Liver (tissue), 3 donors: ENCODE data around the gene CCM2.

Experiments used
- EGR1 ChIP-seq, 2 donors: IDR thresholded peaks; 2 replicates each; pipeline ENCODE4 v1.6.1; 2016 to 2018; ENCODE audit warnings: antibody characterized with exemption in 2 of 2, low read depth in 2 of 2
- FOXA1 ChIP-seq: IDR thresholded peaks from 2 replicates; pipeline ENCODE4 v1.6.1; 2016; ENCODE audit warnings: antibody characterized with exemption
- FOXA2 ChIP-seq: IDR thresholded peaks from 2 replicates; pipeline ENCODE4 v1.6.1; 2016; ENCODE audit warnings: antibody characterized with exemption
- GABPA ChIP-seq, 2 donors: IDR thresholded peaks in 1 of 2; conservative IDR thresholded peaks in 1 of 2; 2 replicates each; pipeline ENCODE4 v1.6.1; 2016; ENCODE audit warnings: antibody characterized with exemption in 2 of 2, mild to moderate bottlenecking in 1 of 2, moderate library complexity in 1 of 2
- RAD21 ChIP-seq, 2 donors: IDR thresholded peaks; 2 replicates each; pipeline ENCODE4 v1.6.1; 2016; ENCODE audit warnings: antibody characterized with exemption in 2 of 2, mild to moderate bottlenecking in 2 of 2
- RXRA ChIP-seq, 2 donors: IDR thresholded peaks; 2 replicates each; pipeline ENCODE4 v1.6.1; 2017 to 2018; ENCODE audit warnings: antibody characterized with exemption in 2 of 2, mild to moderate bottlenecking in 1 of 2
- SP1 ChIP-seq: IDR thresholded peaks from 2 replicates; pipeline ENCODE4 v1.6.1; 2018; ENCODE audit warnings: antibody characterized with exemption, mild to moderate bottlenecking
- TF ChIP-seq, protein P1 (sequence below): fragments of 150-350 bp; IDR thresholded peaks from 2 replicates; pipeline ENCODE4 v1.5.1; 2017; ENCODE audit warnings: improper control_type of control experiment, low read depth, low read length; ENCODE audit not compliant: missing input control
- TF ChIP-seq, protein P2 (sequence below): IDR thresholded peaks from 2 replicates; pipeline ENCODE4 v1.6.1; 2016; ENCODE audit warnings: antibody characterized with exemption
- TF ChIP-seq, protein P3 (sequence below): IDR thresholded peaks from 2 replicates; pipeline ENCODE4 v1.6.1; 2016; ENCODE audit warnings: antibody characterized with exemption
- TF ChIP-seq, protein P4 (sequence below): IDR thresholded peaks from 2 replicates; pipeline ENCODE4 v1.6.1; 2016; ENCODE audit warnings: antibody characterized with exemption
- donor health status: healthy.
- donor health status: healthy.

DNA sequence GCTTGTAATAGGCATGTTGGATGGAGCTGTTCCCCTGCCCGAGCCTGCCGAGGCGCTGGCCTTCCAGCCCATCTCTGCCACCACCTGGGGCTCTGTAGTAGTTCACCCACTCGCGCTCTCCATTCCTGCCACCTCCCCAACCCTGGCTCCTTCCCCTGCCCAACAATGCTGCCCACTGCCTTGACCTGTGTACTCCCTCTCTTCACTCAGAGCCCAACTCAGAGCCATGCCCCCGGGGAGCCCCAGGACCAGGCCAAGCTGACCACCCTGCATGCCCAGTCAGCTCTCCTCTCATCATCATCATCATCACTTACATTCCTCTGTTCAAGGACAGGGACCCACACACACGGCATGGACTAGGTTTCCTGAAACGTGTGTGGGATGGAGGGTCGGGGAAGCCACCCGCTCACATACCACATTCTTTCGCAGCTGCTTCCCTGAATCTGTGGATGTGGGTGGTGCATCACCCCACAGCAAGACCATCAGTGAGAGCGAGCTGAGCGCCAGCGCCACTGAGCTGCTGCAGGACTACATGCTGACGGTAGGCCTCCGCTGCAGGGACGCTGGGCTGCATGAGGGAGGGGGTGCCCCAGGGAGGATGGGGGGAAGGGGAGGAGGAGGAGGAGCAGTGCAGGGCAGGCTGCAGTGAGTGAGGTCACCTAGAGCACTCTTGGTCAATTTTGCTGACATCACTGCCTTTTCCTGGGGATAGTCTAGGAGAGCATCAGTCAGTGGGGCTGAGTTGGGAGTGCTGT lies 73.2 kb downstream of the CCM2 start:
- TF ChIP-seq, protein P1, sequence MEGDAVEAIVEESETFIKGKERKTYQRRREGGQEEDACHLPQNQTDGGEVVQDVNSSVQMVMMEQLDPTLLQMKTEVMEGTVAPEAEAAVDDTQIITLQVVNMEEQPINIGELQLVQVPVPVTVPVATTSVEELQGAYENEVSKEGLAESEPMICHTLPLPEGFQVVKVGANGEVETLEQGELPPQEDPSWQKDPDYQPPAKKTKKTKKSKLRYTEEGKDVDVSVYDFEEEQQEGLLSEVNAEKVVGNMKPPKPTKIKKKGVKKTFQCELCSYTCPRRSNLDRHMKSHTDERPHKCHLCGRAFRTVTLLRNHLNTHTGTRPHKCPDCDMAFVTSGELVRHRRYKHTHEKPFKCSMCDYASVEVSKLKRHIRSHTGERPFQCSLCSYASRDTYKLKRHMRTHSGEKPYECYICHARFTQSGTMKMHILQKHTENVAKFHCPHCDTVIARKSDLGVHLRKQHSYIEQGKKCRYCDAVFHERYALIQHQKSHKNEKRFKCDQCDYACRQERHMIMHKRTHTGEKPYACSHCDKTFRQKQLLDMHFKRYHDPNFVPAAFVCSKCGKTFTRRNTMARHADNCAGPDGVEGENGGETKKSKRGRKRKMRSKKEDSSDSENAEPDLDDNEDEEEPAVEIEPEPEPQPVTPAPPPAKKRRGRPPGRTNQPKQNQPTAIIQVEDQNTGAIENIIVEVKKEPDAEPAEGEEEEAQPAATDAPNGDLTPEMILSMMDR, result no peak
- TF ChIP-seq EGR1 (IDR thresholded peaks at IDR 0.05; ENCODE audit: low read depth in 2 of 2) (no peak), GABPA (IDR thresholded peaks at IDR 0.05 in 1 of 2, conservative IDR thresholded peaks at IDR 0.05 in 1 of 2) (no peak), SP1 (no peak), RXRA (IDR thresholded peaks at IDR 0.05) (no peak), FOXA1 (no peak), RAD21 (IDR thresholded peaks at IDR 0.05) (no peak), FOXA2 (no peak)
- TF ChIP-seq, protein P2, sequence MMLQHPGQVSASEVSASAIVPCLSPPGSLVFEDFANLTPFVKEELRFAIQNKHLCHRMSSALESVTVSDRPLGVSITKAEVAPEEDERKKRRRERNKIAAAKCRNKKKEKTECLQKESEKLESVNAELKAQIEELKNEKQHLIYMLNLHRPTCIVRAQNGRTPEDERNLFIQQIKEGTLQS, result no peak
- TF ChIP-seq, protein P3, sequence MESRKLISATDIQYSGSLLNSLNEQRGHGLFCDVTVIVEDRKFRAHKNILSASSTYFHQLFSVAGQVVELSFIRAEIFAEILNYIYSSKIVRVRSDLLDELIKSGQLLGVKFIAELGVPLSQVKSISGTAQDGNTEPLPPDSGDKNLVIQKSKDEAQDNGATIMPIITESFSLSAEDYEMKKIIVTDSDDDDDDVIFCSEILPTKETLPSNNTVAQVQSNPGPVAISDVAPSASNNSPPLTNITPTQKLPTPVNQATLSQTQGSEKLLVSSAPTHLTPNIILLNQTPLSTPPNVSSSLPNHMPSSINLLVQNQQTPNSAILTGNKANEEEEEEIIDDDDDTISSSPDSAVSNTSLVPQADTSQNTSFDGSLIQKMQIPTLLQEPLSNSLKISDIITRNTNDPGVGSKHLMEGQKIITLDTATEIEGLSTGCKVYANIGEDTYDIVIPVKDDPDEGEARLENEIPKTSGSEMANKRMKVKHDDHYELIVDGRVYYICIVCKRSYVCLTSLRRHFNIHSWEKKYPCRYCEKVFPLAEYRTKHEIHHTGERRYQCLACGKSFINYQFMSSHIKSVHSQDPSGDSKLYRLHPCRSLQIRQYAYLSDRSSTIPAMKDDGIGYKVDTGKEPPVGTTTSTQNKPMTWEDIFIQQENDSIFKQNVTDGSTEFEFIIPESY, result no peak
- TF ChIP-seq, protein P4, sequence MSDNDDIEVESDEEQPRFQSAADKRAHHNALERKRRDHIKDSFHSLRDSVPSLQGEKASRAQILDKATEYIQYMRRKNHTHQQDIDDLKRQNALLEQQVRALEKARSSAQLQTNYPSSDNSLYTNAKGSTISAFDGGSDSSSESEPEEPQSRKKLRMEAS, result no peak
